ENCODE data around the gene LGALS3BP.
A peak's percentile ranks its signal among the peaks of the same experiment; 100 is the strongest.

LGALS3BP gene

DNA sequence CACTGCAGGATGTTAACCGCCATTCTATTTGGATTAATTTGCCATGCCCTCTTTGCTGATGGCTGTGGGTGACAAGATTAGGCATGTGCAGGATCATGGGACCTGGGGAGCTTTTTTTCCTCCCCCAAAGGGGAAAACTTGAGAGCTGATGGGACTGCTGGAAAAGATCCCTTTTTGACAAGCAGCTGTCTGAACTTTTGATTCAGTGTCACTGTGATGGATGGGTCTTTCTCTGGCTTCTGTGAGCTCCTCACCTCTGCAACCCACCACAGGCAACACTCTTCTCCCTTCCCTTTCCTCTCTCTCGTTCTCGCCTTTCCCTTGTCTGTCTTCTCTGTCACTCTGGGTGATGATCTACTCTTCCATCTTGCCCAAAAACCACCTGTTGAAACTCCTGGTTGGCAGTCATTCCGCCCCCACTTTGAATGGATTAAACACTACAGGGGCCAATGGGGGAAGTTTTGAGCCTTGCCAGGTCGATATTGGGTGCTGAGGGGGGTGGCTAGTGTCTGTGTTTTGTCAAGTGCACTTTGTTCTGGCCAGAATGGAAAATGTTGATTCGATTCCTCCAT lies 32.9 kb upstream of the LGALS3BP start:
- no peak for DNase-seq

DNA sequence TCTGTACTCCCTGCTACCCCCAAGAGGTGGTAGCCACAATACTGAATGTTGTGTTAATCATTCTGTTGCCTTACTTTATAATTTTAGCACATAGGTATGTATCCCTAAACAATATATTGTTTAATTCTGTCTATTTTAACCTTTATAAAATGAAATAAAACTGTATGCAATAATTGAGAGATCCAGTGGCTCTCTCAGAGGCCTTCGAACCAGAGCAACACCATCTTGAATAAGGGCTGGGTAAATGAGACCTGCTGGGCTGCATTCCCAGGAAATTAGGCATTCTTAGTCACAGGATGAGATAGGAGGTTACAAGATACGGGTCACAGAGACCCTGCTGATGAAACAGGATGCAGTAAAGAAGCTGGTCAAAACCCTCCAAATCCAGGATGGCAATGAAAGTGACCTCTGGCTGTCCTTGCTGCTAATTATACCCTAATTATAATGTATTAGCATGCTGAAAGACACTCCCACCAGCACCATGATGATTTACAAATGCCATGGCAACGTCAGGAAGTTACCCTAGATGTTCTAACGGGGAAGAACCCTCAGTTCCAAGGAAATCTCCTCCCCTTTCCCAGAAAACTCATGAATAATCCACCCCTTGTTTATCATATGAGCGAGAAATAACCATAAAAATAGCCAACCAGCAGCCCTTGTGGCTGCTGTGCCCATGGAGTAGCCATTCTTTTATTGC lies 31.9 kb upstream of the LGALS3BP start:
- DNase-seq, result no peak

DNA sequence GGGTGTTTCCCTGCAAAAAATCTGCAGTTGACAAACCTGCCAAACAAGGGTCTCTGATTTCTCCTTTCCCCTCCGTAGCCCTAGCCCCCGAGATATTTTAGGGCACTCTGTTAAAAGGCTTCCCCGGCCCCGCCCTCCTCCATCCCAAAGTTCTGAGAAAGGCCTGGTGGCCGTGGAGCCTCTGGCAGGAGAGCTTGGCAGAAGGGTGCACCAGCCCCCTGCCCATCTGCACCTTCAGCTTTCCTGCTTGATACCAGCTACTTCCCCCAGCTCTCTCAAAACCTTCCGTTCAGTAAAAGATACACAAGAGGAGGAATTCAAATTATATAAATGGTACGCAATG lies 30.6 kb upstream of the LGALS3BP start:
- no peak for DNase-seq

DNA sequence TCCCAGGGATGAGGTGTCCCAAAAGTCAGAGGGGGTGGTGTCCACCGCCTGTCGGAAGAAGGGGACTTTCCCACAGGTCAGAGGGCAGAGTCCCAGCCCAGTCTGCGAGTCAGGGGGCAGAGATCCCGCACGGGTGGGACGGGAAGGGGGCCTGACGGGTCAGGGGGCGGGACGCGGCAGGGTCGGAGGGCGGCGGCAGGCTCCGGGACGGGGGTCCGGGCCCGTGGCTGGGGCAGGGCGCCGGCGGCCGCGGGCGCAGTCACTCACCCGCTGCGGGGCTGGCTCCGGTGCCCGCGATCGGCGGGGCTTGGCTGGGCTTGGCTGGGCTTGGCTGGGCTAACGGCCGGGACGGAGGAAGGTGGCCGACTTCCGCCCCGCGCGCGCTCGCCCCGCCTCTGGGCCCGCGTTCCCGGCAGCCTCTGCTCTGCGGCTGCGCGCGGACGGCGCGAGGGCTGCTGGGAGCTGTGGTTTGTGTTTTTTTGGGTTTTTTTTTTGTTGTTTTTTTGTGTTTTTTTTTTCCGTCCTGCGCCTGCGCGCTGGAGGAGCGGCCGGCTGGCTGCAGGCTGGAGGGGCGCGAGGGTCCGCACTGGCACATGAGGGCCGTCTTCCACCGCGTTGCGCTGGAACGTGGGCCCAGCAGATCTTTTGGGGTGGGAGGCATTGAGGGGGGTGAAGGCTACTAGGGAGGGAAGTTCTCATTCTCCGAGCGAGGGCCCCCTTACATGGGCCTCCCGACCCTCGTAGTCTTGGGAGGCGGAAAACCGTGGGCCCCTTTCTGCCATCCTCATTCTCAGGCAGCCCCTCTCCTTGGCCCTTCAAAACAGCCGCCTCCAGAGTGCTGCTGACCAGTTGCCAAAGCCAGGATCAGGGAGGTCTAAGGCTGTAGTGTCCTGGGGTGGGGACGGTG lies 29.9 kb upstream of the LGALS3BP start, which contains the start of gene CANT1:
CANT1 (minus strand) TSS at position 368 of the 907 bp plus-strand sequence. CDS start 12,142 bp downstream, outside the sequence.
- DNase-seq, result peak; percentile 69 to 89 (median 74)

DNA sequence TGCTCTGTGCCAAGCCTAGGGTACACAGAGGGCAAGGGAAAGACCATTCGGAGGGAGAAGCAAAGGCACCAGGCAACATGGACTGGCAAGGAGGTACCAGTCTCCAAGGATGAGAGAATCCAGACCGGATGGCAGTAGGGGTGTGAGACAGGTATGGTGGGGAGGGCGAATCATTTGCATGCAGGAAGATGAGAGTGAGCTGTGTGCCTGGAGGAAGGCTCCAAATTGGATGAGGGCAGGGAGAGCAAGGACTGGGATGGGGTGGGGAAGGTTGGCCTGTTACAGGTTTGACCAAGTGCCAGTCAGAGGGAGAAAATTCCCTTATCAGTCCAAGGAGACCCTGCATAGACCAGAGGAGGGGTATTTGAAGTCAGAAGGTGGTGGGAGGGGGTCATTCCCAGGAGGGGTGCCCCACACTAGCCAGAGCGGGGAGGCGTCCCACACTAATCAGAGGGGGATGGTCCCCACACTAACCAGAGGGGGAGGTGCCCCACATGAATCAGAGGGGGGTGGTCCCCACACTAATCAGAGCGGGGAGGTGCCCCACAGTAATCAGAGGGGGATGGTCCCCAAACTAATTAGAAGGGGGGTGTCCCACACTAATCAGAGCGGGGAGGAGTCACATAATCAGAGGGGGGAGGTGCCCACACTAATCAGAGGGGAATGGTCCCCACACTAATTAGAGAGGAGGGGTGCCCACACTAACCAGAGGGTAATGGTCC lies 29.1 kb upstream of the LGALS3BP start:
- DNase-seq, result no peak

DNA sequence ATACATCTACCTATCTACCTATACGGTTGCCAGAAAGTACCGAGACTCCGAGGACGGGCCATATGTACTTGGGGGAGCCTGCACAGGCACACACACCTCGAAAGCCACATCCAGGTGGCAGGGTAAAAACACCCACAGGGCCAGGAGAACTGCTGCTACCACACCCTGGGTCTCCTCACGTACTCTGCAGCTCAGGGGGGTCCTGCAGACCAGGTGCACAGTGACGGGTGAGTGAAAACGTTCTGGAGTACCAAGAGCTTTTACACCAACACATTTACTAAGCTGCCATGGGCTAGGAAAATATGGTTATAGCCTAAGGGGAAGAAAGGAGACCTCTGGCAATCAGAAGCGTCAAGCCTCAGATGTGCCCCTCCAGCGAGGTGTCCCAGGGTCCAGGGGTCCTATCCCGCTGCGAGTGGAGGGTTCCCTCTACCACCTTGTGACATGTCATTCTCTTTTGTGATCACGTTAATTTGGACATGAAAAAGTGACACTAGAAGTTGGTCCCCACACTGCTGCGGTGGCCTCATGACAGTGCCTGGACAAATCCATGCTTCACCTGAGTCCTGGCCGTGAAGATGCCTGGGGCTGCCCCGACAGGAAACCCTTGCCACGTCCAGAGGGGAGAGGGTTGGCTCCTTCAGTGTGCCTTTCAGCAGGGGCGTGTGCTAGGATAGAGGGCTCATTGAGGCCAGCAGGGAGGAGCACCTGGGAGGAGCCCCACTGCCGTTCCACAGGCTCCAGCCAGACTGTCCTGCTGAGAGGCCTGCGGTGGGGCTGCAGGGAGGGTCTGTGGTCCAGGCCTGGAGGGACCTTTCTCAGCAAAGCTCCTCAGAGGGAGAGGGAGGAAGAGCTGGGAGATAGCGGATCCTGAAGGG lies 28.0 kb upstream of the LGALS3BP start:
- DNase-seq, result no peak

DNA sequence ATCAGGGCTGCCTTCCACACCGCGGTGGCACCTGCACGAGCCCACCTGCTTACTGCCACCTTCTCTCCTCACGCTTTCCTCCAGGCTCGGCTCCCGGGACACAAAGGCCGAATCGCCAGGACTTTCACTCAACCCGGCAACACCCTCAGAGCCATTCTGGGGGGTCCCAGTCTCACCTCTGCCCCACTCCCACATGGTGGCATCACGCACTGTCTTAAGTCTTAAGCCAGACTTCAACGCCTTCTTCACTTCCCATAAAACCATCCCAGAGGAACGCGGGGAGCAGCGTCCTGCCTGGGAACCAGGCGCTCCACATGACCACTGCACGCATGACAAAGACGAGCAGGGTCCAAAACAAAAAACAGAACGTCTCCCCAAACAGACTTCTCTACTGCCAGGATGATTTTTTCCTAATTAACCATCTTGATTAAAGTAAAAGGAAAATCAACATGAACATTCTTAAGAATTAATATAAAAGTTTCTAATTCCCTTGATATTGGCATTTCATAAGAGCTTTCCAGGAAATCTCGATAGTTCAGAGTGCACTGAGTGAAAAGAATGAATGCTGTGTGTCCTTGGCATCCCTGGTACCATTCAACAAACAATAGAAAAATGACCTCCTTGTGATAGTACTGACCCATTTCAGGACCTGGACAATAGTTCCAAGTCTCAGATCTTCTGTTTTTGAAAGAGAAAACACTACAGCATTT lies 27.2 kb upstream of the LGALS3BP start:
- DNase-seq, result no peak

DNA sequence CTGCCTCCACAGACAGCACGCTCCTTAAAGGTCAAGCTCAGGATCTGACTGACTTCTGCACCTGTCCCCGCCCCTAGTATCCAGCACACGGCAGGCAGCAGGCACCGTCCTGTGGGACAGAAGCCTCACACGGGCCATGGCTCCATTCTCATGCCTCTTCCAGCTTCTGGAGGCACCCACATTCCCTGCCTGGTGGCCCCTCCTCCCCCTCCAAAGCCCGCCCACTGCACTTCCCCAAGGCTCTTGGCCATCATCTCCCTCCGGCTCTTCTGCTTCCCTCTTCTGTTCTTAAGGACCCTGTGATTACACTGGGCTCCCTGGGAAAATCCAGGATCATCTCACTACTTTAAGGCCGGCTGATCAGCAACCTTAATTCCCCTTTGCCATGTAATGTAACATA lies 26.3 kb upstream of the LGALS3BP start:
- no peak for DNase-seq

DNA sequence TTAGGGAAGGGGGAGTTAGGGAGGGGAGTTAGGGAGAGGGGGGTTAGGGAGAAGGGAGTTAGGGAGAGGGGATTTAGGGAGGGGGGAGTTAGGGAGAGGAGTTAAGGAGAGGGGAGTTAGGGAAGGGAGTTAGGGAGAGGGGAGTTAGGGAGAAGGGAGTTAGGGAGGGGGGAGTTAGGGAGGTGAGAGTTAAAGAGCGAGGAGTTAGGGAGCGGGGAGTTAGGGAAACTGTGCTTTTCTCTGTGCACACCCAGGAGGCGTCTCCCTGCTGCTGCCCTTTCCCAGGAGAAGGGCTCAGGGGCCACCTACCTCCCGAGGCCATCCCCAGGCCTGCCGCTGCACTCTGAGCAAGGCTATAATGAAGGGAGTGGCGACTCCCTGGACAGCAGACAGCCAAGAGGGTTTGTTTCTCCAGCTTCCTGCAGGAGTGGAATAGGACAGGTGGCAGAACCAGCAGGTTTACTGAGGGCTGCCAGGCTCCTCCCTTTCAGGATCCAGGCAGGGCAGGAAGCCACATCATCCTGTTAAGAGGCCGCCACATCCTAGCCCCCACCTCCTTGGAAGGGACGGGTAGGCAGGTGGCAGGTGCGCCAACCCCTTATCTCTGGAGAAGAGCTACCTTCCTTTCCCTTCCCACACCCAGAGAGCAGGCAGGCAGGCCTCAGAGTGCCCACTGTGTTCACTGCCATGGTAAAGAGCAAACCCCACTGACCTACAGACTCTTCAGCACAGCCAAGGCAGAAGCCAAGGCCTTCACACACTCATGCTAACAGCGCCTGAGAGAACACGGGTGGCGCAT lies 25.5 kb upstream of the LGALS3BP start:
- peak in 3 of 6 experiments; percentile 2 to 21 (median 13) for DNase-seq

DNA sequence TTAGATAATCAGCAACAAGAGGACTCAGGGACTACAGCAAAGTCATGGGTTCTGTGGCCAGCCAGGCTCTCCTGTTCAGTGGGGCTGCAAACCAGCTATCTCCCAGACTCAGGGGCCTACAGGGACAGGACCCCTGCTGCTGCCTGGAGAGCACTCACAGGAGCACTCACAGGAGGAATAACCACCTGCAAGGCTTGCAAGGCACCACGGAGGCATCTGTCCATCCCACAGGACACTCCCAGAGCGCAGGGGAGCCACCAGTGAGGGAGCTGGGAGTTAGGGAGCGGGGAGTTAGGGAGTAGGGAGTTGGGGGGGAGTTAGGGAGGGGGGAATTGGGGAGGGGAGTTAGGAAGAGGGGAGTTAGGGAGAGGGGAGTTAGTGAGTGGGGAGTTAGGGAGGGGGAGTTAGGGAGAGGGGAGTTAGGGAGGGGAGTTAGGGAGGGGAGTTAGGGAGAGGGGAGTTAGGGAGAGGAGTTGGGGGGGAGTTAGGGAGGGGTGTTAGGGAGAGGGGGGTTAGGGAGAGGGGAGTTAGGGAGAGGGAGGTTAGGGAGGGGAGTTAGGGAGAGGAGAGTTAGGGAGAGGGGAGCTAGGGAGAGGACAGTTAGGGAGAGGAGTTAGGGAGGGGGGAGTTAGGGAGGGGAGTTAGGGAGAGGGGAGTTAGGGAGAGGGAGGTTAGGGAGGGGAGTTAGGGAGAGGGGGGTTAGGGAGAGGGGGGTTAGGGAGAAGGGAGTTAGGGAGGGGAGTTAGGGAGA lies 24.1 kb upstream of the LGALS3BP start:
- no peak for DNase-seq

DNA sequence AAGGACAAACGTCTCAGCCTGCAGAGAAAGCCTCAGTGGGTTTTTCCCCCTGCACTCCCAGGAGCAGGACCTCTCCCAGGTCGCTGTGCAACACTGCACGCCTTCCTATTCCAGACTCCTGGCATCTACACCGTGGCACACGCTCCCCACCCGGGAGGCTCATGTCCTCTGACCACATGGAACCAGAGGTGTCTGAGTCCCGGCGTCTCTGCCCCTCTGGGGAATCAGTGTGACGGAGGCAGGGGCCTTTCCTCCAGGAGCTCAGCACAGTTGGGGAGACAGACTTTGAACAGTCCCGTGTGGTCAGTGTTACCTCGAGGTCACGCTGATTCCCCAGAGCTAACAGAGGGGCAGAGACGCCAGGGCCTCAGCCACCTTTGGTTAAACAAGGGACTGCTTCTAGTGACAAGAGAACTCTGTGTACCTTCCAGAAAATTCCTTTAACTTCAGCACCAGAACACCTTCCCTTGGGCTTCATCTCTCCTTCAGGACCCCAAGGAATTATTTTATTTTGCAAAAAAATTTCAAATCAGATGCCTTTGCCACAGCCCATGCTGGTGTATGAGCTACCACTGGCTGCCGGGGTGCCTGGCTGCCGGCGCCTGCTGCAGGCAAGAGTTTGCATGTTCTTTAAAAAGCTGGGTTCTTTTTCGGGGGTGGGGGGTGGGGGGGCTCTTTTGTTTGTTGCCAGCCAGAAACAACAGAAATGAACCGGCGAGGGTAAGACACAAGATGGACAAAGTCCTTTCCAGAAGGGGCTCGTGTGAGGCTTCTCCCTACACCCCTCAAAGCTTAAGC lies 23.3 kb upstream of the LGALS3BP start:
- DNase-seq, result no peak

DNA sequence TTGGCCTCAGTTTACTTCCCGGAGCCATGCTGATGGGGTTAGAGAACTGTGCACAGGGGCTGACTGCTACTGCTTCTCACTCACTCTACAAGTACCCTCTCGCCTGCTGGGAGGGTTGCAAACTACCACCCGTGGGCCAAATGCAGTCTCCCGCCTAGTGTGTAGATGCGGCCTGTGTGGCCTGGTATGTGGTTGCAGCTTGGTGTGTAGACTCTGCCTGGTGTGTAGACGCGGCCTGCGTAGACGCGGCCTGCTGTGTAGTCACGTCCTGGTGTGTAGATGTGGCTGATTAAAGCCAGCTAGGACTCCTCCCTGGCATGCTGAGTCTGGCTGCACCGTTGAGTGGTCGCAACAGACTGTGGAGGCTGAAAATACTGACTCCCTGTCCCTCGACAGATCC lies 22.6 kb upstream of the LGALS3BP start:
- DNase-seq, result no peak

DNA sequence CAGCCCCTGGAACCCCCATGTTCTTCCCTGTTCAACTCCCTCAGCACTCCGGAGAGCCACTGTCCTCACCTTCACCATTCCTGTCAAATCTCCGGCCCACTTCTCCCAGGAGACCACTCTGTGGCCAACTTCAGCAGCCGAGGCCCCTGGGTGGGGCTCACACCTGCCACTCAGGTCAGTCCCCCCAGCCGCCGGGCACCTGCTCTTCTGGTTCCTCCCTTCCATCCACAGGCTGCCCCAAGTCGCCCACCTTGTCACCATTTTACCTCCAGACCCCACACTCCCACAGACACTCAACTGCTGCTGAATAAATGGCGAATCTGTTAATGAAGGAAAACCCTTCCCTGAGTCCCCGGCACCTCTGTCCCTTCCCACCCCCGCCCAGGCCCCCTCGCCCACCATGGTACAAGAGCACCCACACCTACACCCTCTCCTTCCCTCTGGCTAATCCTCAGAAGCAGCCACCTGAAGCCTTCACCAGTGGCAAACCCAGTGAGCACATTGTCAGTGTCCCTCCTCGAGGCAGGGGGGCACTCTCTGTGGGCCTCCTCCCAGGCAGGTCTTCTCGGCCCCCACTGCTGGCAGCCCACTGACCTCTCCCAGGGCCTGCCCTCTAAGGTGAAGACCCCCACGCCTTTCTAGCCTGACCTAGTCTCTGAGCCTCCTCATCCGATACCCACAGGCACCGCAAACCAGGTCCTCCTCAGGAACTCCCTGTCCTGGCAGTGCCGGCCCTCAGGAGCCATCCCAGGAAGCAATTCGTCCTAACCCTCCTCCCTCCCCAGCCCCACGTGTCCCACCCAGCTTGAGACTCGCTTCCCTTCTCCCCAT lies 21.7 kb upstream of the LGALS3BP start:
- no peak for DNase-seq

DNA sequence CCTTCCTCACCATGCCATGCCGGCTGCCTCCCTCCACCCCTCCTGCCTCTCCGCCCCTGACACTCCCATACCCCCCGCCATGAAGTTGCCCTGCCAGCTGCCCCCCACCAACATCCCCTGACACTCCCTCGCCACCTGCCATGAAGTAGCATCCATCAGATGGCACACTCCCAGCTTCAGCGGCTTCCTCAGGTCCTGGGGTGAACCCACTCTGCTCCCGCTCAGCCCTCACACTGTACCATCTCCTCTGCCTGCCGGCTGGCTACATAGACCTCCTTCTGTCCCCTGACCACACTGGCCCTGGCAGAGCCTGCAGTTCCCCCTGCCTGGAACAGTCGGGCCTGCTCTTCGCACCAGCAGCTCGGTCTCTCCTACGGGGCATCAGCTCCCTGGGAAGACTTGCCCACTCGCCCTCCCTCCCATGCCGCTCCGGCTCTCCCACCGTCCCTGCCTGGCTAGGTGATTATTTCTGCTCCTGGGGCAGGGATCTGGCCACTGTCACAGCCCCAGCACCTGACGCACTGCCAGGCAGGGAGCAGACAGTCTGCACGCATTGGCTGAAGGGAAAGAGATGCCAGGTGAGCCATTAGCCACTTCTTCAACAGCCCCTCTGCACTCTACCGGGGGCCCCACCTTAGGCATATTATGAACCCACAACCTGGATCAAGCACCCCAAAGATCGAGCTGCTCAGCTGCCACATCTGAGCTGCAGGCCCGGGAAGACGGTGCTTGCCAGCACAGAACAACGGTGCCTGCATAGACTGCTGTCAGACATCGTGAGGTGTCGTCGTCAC lies 20.9 kb upstream of the LGALS3BP start:
- DNase-seq, result no peak

DNA sequence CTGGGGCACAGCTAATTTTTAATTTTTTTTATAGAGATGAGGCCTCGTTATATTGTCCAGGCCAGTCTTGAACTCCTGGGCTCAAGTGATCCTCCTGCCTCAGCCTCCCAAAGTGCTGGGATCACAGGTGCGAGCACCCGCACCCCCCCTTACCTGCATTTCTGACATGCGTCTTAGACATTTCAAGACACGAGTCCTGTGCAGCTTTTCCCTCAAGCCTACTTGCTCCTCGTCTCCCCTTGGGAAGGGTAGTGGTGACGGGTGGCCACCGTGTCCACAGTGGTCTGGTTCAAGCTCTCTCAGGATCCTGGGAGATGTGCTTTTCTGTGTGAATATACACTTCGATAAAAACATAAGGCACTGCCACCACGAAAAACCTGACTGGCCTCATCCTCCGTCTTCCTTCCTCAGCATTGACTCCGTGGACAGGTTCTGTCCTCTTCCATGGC lies 20.2 kb upstream of the LGALS3BP start:
- no peak for DNase-seq

DNA sequence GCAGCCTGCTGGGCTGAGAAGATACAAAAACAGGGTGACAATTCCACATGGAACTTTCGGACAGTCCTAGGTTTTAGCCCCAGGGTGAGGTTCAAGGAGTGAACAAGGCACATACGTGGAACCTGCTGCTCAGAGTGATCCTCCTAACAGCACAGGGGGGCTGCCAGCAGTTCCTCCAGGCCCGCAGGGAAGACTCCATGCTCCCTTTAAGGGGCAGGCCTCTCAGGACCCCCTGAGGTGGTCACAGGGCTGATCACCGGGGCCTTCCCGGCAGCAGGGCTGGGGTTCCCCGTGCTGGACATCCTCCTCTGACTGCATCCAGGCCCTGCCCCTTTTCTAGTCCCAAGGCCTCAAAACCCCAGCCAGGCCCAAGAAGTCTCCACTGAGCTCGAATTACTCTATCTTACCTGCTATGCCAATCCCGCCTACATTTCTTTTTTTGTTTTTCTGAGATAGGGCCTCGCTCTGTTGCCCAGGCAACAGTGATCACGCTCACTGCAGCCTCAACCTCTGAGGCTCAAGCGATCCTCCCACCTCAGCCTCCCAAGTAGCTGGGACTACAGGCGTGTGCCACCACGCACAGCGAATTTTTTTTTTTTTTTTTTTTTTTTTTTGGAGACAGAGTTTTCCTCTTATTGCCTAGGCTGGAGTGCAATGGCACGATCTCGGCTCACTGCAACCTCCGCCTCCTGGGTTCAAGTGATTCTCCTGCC lies 19.5 kb upstream of the LGALS3BP start:
- DNase-seq, result no peak
